Left lobe of liver (tissue), 2 donors: ENCODE results near the gene EPHA2. TPM values are rescaled to one million over a fixed set of nuclear protein-coding genes. Genes with fewer than 3 reads are reported as not detected.
A peak's percentile ranks its signal among the peaks of the same experiment; 100 is the strongest.

Source experiments
- ATAC-seq: fragments of 200-7000 bp; cut with Tn5 transposase; one replicate; pipeline ENCODE4 v1.9.1; 2020; ENCODE audit warnings: mild to moderate bottlenecking, moderate library complexity
- DNase-seq: peaks from one replicate; pipeline ENCODE4 v3.0.0-alpha.2; 2020; ENCODE audit warnings: low spot score
- total RNA-seq: library from RNA; stranded (reverse); gene quantifications from one replicate; pipeline ENCODE4 v1.2.1, GENCODE V29; 2021
- donor health status: DM: no; HTN: no; CAD: no; lungs with moderate emphysema.
- donor health status: DM: no; HTN: yes; CAD: no.

Gene EPHA2
- total RNA-seq, 1 donor from 2014 or later: 6.5 TPM

GRCh38 chr1:16184557-16185303 lies 28.9 kb upstream of the EPHA2 start:
- DNase-seq (no peak), ATAC-seq (peak; percentile 29)

- DNase-seq: peak; percentile 93
- ATAC-seq: peak; percentile 81
These were observed 28.1 kb upstream of the EPHA2 start for GRCh38 chr1:16183765-16184556.

- DNase-seq (peak; percentile 66), ATAC-seq (peak; percentile 16)
These were observed 27.3 kb upstream of the EPHA2 start for GRCh38 chr1:16183179-16183578.

DNA sequence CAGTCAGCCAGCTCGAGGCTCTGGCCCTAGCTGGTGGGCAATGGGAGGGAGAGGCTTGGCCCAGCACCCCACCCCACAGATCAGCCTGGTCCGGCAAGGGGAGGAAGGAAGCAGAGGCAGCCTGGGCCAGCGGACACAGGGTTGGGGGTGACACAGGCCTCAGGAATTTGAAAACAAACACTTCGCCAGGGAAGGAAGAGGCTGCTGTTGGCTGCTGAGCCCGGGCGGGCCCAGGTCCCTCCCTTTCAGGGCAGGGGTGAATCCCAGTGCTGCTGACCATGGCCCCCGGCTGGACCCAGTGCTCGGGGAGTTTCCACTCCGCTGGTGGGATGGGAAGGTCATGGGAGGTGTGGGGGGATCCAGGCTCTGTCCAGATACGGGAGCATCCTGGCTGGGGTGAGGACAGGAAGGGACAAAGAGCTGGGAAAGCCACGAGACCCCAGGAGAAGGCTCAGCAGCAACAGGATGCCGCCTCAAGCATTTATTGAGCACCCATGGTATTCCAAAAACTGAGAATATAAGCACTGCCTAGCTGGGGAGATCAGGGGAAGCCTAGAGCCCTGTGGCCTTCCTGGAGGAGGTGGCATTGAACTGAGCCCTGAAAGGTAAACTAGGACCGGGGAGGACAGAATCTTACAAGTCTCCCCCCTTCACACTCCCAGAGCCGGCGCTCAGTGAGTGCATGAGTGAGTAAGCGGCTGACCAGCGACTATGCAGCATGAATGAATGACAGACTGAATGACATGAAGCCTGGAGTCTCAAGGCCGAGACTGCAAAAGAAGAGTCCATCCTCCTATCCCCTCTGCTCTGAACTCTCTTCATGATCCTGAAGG lies 26.2 kb upstream of the EPHA2 start:
- peak; percentile 65 for DNase-seq
- ATAC-seq: peak; percentile 18

DNA sequence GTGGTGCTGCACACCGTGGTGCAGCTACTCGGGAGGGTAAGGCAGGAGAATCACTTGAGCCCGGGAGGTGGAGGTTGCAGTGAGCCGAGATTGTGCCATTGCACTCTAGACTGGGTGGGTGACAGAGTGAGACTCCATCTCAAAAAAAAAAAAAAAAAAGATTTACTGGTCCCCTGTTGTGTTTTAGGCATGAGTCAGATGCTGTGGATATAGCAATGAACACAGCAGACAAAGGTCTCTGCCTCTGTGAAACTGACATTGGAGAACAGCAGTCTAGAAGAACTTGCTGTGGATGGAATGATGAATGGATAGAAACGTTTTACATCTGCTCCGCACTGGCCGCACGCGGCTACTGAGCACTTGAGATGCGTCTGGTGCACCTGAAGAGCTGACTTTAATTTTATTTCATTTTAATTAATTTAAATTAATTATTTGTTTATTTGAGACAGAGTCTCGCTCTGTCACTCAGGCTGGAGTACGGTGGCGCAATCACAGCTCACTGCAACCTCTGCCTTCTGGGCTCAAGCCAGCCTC lies 24.5 kb upstream of the EPHA2 start:
- no peak for DNase-seq
- no peak for ATAC-seq

DNA sequence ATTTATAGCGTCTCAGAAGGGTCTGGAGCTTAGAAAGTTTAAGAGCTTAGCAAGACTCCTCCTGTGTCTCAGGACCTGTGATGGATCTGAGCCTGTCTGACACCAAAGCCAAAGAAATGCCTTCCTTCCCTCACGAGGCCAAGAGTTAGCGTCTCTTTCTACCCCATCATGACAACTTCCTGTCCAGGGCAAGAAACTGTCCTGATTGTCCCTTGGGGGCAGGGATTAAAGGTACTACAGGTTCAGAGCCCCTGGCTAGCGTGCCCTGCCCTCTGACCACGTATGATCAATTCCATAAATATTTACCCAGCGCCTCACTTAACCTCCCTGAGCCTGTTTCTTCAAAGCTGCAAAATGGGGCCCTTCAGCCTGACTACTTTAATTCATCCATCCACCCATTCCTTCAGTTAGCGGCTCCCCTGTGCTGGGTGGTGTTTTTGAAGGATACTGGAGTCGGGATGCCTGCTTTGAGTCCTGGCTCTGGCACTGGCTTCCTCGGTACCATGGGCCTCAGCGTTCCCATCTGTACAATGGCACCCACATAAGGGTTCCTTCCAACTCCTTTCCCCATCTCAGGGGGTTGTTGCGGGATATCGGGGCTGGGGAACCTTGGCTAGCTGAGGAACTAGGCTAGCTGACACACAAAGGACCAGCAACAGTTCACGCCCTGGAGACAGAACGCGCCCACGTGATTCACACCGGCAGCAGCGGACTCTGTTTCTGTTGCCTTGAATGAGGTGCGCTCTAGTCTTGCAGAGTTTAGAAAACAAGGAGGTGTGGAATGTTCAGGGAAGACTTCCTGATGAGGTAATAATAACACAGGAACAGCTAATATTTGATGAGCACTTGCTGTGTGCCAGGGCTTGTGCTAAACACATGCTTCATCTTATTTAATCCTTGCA lies 23.0 kb upstream of the EPHA2 start:
- DNase-seq: peak; percentile 88
- ATAC-seq: peak; percentile 70

DNA sequence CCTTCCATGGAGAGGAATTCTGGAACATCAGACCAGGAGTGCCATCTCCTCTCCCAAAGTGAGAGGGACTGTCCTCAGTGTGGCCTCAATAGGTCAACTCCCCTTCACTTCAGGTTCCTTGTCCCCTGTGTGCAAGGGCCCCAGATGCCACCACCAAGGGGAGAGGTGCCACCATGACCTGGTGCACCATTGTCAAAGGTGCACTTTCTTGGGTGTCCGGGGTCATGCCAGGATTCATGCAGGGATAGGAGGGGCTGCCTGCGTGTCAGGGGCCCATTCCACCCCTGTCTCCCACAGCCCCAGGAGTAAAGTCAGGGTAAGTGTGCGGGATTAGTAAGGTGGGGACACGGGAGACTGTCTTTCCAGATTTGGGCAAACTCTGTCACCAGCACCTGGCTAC lies 21.4 kb upstream of the EPHA2 start:
- ATAC-seq: no peak
- no peak for DNase-seq

GRCh38 chr1:16176653-16177052 lies 20.8 kb upstream of the EPHA2 start:
- no peak for ATAC-seq
- DNase-seq: no peak

DNA sequence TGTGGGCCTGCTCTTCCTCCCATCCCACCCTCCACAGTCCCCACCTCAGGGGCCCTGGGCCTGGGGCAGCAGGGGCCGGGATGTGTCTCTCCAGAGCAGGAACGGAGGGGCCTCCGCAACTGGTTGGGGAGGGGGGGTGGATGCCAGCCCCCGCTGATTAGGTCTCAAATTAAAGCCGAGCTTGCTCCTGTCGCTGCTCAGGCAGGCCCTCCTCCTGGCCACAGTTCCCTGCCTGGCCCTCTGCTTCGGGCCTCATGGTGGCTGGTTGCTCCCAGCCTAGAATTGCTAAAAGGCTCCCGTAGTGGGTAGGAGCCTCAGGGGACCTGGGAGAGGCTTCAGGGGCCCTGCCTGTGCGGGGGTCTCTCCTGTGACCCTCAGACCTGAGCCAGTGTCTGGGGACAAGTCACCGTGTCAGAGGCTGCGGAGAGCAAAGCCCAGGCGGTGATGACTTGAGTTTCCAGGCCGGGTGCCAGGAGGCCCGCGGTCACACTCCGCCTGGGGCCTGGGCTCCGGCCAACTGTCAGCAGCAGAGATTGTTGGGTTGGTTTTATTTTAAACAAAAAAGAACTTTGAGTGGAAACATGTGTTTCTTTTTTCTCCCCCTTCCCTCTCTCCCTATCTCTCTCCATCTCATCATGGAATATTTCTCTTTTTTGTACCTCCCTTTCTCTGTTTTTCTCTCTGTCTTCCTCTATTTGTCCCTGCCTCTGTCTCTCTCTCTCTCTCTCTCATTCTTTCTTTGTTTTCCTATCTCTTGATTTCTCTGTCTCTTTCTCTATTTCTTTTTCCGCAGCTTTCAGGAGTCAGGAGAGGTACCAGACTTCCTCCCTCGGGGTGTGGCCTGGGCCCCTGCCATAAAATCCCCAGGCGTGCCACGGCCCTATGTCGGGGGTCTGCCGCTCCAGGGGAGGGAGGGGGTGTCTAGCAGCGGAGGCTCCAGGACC lies 20.0 kb upstream of the EPHA2 start:
- ATAC-seq (peak; percentile 75), DNase-seq (peak; percentile 91)

- DNase-seq: no peak
- no peak for ATAC-seq
These were observed 19.2 kb upstream of the EPHA2 start for GRCh38 chr1:16174886-16175598.

DNA sequence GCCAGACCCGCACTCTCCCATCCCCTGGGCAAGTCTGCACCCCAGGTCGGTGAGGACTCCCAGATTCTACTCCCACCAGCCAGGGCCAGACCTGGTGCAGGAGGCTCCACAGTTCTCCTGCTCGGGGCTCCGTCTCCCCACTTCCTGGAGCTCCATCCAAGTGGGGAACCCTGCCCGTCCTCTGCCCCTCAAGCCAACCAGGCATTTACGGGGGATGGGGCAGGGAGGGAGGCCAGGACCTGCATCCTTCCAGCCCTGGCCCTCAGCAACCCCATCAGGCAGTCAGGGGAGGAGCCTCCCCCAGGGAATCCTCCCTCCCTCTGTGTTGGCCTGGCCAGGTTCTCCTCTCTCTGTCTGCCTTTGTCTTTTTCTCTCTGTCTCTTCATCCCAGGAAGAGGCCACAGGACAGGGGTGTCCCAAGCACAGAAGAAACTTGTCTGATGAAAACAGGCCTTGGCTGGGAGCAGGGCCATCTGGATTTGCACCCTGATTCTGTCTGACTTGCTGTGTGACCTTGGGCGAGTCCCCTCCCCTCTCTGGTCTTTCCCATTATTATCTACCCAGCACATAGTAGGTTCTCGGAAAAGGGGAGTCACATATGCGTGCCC lies 18.5 kb upstream of the EPHA2 start:
- ATAC-seq: no peak
- DNase-seq: no peak

GRCh38 chr1:16173447-16174260 lies 17.8 kb upstream of the EPHA2 start:
- ATAC-seq (no peak), DNase-seq (no peak)

- ATAC-seq (no peak), DNase-seq (no peak)
These were observed 17.1 kb upstream of the EPHA2 start for GRCh38 chr1:16172964-16173446.

- ATAC-seq (no peak), DNase-seq (no peak)
These were observed 16.5 kb upstream of the EPHA2 start for GRCh38 chr1:16172218-16172830.

- ATAC-seq (no peak), DNase-seq (no peak)
These were observed 15.7 kb upstream of the EPHA2 start for GRCh38 chr1:16171314-16172151.

- ATAC-seq: no peak
- DNase-seq: no peak
These were observed 14.4 kb upstream of the EPHA2 start for GRCh38 chr1:16170283-16170673.
